IMR-90 (cell line): ENCODE results near the gene SLX9. TPM values are rescaled to one million over a fixed set of nuclear protein-coding genes. Genes with fewer than 3 reads are reported as not detected.

Source experiments
- ATAC-seq: fragments of 200-7000 bp; cut with Tn5 transposase; 2 replicates; pipeline ENCODE4 v1.9.1; 2020; ENCODE audit warnings: low read depth, mild to moderate bottlenecking, moderate library complexity
- BruUV-seq: library from RNA; stranded (reverse); fragments of 400-500 nt; replicated peaks from 2 replicates; lab custom pipeline; 2021; lab: Mats Ljungman, UMichigan
- CTCF ChIA-PET: fragments of 300-600 bp; formaldehyde crosslinking; extraction: SDS; loops from one replicate; lab custom pipeline; 2021; ENCODE audit warnings: antibody characterized with exemption; lab: Yijun Ruan, JAX
- POLR2A ChIA-PET: fragments of 300-600 bp; sonication (Branson Sonifier 250); formaldehyde crosslinking; loops from one replicate; lab custom pipeline; 2022; ENCODE audit warnings: antibody characterized with exemption; ENCODE audit not compliant: unreplicated experiment; lab: Charles Lee
- DNase-seq: peaks from one replicate; pipeline ENCODE4 v3.0.0; 2013
- H2AFZ ChIP-seq: replicated peaks from 2 replicates; pipeline ENCODE3; 2013; ENCODE audit warnings: low read length, mild to moderate bottlenecking; ENCODE audit not compliant: poor library complexity
- H2AK5ac ChIP-seq: 2 replicates; pipeline ENCODE4 v1.6.1; 2013; ENCODE audit warnings: low read depth, low read length, inconsistent platforms
- H2AK9ac ChIP-seq: replicated peaks from 2 replicates; pipeline ENCODE3; 2013; ENCODE audit warnings: mild to moderate bottlenecking, low read depth, low read length, moderate library complexity; ENCODE audit not compliant: poor library complexity
- H2BK120ac ChIP-seq: 2 replicates; pipeline ENCODE4 v1.6.1; 2013; ENCODE audit warnings: low read depth, low read length, inconsistent platforms
- H2BK15ac ChIP-seq: 3 replicates; pipeline ENCODE4 v1.6.1; 2013; ENCODE audit warnings: low read depth, low read length, inconsistent platforms
- H2BK20ac ChIP-seq: 2 replicates; pipeline ENCODE4 v1.6.1; 2013; ENCODE audit warnings: low read depth, mild to moderate bottlenecking, inconsistent platforms, low read length, moderate library complexity
- H2BK5ac ChIP-seq: 2 replicates; pipeline ENCODE4 v1.6.1; 2013; ENCODE audit warnings: mild to moderate bottlenecking, low read depth, low read length, inconsistent platforms; ENCODE audit not compliant: poor library complexity, severe bottlenecking
- H3K14ac ChIP-seq: replicated peaks from 2 replicates; pipeline ENCODE4 v1.6.1; 2013; ENCODE audit warnings: low read depth, low read length, inconsistent platforms
- H3K18ac ChIP-seq: 2 replicates; pipeline ENCODE4 v1.6.1; 2013; ENCODE audit warnings: low read depth, low read length, control low read depth
- H3K23ac ChIP-seq: 2 replicates; pipeline ENCODE4 v1.6.1; 2013; ENCODE audit warnings: low read depth, low read length, inconsistent platforms
- H3K27ac ChIP-seq: 2 replicates; pipeline ENCODE4 v1.5.1; 2013; ENCODE audit warnings: mild to moderate bottlenecking, control low read depth, low read length; ENCODE audit not compliant: insufficient read depth
- H3K27me3 ChIP-seq: 2 replicates; pipeline ENCODE4 v1.6.1; 2013; ENCODE audit warnings: low read length; ENCODE audit not compliant: control insufficient read depth, insufficient read depth
- H3K36me3 ChIP-seq: 2 replicates; pipeline ENCODE4 v1.6.1; 2013; ENCODE audit warnings: low read length, mixed read lengths; ENCODE audit not compliant: control insufficient read depth, insufficient read depth
- H3K4ac ChIP-seq: 2 replicates; pipeline ENCODE4 v1.6.1; 2013; ENCODE audit warnings: low read depth, low read length, inconsistent platforms
- H3K4me1 ChIP-seq: 2 replicates; pipeline ENCODE4 v1.6.1; 2013; ENCODE audit warnings: low read length, mixed read lengths; ENCODE audit not compliant: control insufficient read depth, insufficient read depth
- H3K4me2 ChIP-seq: 2 replicates; pipeline ENCODE4 v1.6.1; 2013; ENCODE audit warnings: low read depth, mild to moderate bottlenecking, control low read depth, low read length, moderate library complexity
- H3K4me3 ChIP-seq: 2 replicates; pipeline ENCODE4 v1.5.1; 2013; ENCODE audit warnings: low read depth, mild to moderate bottlenecking, control low read depth, low read length, moderate library complexity; ENCODE audit not compliant: insufficient read depth
- H3K56ac ChIP-seq: 2 replicates; pipeline ENCODE4 v1.6.1; 2013; ENCODE audit warnings: low read length, inconsistent platforms; ENCODE audit not compliant: insufficient read depth; ENCODE audit errors: extremely low read depth
- H3K79me1 ChIP-seq, 2 experiments: 2 replicates each; pipeline ENCODE4 v1.6.1; 2013; ENCODE audit warnings: low read length in 2 of 2, inconsistent platforms in 1 of 2, low read depth in 1 of 2
- H3K9ac ChIP-seq: 2 replicates; pipeline ENCODE4 v1.6.1; 2013; ENCODE audit warnings: low read depth, low read length, control low read depth
- H3K9me1 ChIP-seq: 2 replicates; pipeline ENCODE4 v1.6.1; 2013; ENCODE audit warnings: low read length, inconsistent platforms; ENCODE audit not compliant: insufficient read depth
- H3K9me3 ChIP-seq: 2 replicates; pipeline ENCODE4 v1.6.1; 2013; ENCODE audit warnings: low read length; ENCODE audit not compliant: control insufficient read depth, insufficient read depth
- H4K20me1 ChIP-seq: 2 replicates; pipeline ENCODE4 v1.6.1; 2013; ENCODE audit warnings: low read length, inconsistent platforms; ENCODE audit not compliant: insufficient read depth
- H4K5ac ChIP-seq: 2 replicates; pipeline ENCODE4 v1.6.1; 2013; ENCODE audit warnings: mild to moderate bottlenecking, low read depth, low read length, control low read depth
- H4K8ac ChIP-seq, 2 experiments: 2 replicates each; pipeline ENCODE4 v1.6.1; 2013; ENCODE audit warnings: low read depth in 2 of 2, low read length in 2 of 2, control low read depth in 1 of 2, inconsistent platforms in 1 of 2
- H4K91ac ChIP-seq: 2 replicates; pipeline ENCODE4 v1.6.1; 2013; ENCODE audit warnings: low read depth, low read length, inconsistent platforms; ENCODE audit not compliant: insufficient read depth
- RAD21 ChIP-seq: IDR thresholded peaks from 2 replicates; pipeline ENCODE4 v1.6.1; 2012; ENCODE audit warnings: low read length, improper control_type of control experiment
- WGBS, 2 experiments: methylation state at CpG; one replicate each; pipeline versions ENCODE4 v1.1.5 to v1.1.7; 2013; ENCODE audit warnings: missing lambda C conversion rate in 2 of 2; ENCODE audit not compliant: insufficient read length in 1 of 2; ENCODE audit errors: extremely low coverage in 2 of 2; 5-methylcytosine and 5-hydroxymethylcytosine counted together
- dilution Hi-C: fragments of 300-500 bp; cut with HindIII; formaldehyde crosslinking; loops from one replicate; pipeline ENCODE4 v1.14.3; 2018; ENCODE audit warnings: low sequenced_read_pairs; ENCODE audit not compliant: unreplicated experiment
- in situ Hi-C: fragments of 300-500 bp; cut with MboI; formaldehyde crosslinking; loops from 3 replicates; pipeline ENCODE4 v1.14.3; 2019; ENCODE audit warnings: low sequenced_read_pairs, inconsistent platforms, mixed read lengths
- intact Hi-C: fragments of 100-400 bp; cut with micrococcal nuclease; formaldehyde crosslinking; loops from 2 replicates; pipeline ENCODE4 v1.10.0; 2022
- polyA plus RNA-seq, 3 experiments: library from polyadenylated mRNA; depleted of rRNA; stranded (reverse); fragments of >200 nt; gene quantifications; 2 replicates each; pipeline ENCODE4 v1.2.3, GENCODE V29; 2012; ENCODE audit warnings: low replicate concordance in 1 of 3
- total RNA-seq: library from RNA; depleted of rRNA; stranded (reverse); fragments of >200 nt; gene quantifications from 2 replicates; pipeline ENCODE4 v1.2.3, GENCODE V29; 2012

The SLX9 gene
- total and polyA plus RNA-seq, 2 of the 4 experiments (the other 2 are of a cell fraction): 10.4 to 21.7 TPM

GRCh38 chr21:44995343-44995941 is 55.6 kb downstream of the SLX9 start:
- Histone ChIP-seq H3K4me3 (no peak overlapping the region), H4K20me1 (peaks cover 3% of the 10 kb centered on the region; the same call in 1 of the 2 replicates), H2BK15ac (no peak overlapping the region), H3K36me3 (no peaks in the 10 kb centered on the region), H3K23ac (no peak overlapping the region), H3K27me3 (peaks cover 32% of the 10 kb centered on the region), H3K14ac (no peak overlapping the region), H3K27ac (no peak overlapping the region), H4K8ac (no peak overlapping the region), H3K9me1 (no peaks in the 10 kb centered on the region), H2AK9ac (no peak overlapping the region), H2AK5ac (no peak overlapping the region; the same call in 1 of the 2 replicates), H2BK20ac (no peak overlapping the region), H3K4me2 (no peak overlapping the region), H4K91ac (no peak overlapping the region), H3K18ac (no peak overlapping the region), H3K79me1 (no peaks in the 10 kb centered on the region), H3K9me3 (peaks cover 7% of the 10 kb centered on the region; the same call in 1 of the 2 replicates), H2BK5ac (no peak overlapping the region), H2BK120ac (no peak overlapping the region), H3K9ac (no peak overlapping the region), H3K4ac (no peak overlapping the region; the same call in 1 of the 2 replicates), H3K4me1 (peaks cover 18% of the 10 kb centered on the region), H3K56ac (no peak overlapping the region), H2AFZ (no peak overlapping the region), H4K5ac (no peak overlapping the region)
- ChIA-PET POLR2A (no interaction called here), CTCF (no interaction called here)
- in situ Hi-C loops: no loop called here
- intact Hi-C loops: no loop called here
- ATAC-seq (no peak), DNase-seq (no peak)
- no TSS peak for BruUV-seq
- 98% methylated on average over 8 of the region's 23 CpGs; no CpG with 5 or more reads in 1 of the 2 experiments for WGBS, 2 experiments
- dilution Hi-C loops: no loop called here
- no peak for TF ChIP-seq RAD21
